IMR-90 (cell line): ENCODE measurements around the gene GRIK3. TPM values are rescaled to one million over a fixed set of nuclear protein-coding genes. Genes with fewer than 3 reads are reported as not detected.

ENCODE experiments used
- ATAC-seq: fragments of 200-7000 bp; cut with Tn5 transposase; 2 replicates; pipeline ENCODE4 v1.9.1; 2020; ENCODE audit warnings: low read depth, mild to moderate bottlenecking, moderate library complexity
- BruUV-seq: library from RNA; stranded (reverse); fragments of 400-500 nt; replicated peaks from 2 replicates; lab custom pipeline; 2021; lab: Mats Ljungman, UMichigan
- CTCF ChIA-PET: fragments of 300-600 bp; formaldehyde crosslinking; extraction: SDS; loops from one replicate; lab custom pipeline; 2021; ENCODE audit warnings: antibody characterized with exemption; lab: Yijun Ruan, JAX
- POLR2A ChIA-PET: fragments of 300-600 bp; sonication (Branson Sonifier 250); formaldehyde crosslinking; loops from one replicate; lab custom pipeline; 2022; ENCODE audit warnings: antibody characterized with exemption; ENCODE audit not compliant: unreplicated experiment; lab: Charles Lee
- DNase-seq: peaks from one replicate; pipeline ENCODE4 v3.0.0; 2013
- H2AFZ ChIP-seq: replicated peaks from 2 replicates; pipeline ENCODE3; 2013; ENCODE audit warnings: low read length, mild to moderate bottlenecking; ENCODE audit not compliant: poor library complexity
- H2AK5ac ChIP-seq: 2 replicates; pipeline ENCODE4 v1.6.1; 2013; ENCODE audit warnings: low read depth, low read length, inconsistent platforms
- H2AK9ac ChIP-seq: replicated peaks from 2 replicates; pipeline ENCODE3; 2013; ENCODE audit warnings: mild to moderate bottlenecking, low read depth, low read length, moderate library complexity; ENCODE audit not compliant: poor library complexity
- H2BK120ac ChIP-seq: 2 replicates; pipeline ENCODE4 v1.6.1; 2013; ENCODE audit warnings: low read depth, low read length, inconsistent platforms
- H2BK15ac ChIP-seq: 3 replicates; pipeline ENCODE4 v1.6.1; 2013; ENCODE audit warnings: low read depth, low read length, inconsistent platforms
- H2BK20ac ChIP-seq: 2 replicates; pipeline ENCODE4 v1.6.1; 2013; ENCODE audit warnings: low read depth, mild to moderate bottlenecking, inconsistent platforms, low read length, moderate library complexity
- H2BK5ac ChIP-seq: 2 replicates; pipeline ENCODE4 v1.6.1; 2013; ENCODE audit warnings: mild to moderate bottlenecking, low read depth, low read length, inconsistent platforms; ENCODE audit not compliant: poor library complexity, severe bottlenecking
- H3K14ac ChIP-seq: replicated peaks from 2 replicates; pipeline ENCODE4 v1.6.1; 2013; ENCODE audit warnings: low read depth, low read length, inconsistent platforms
- H3K18ac ChIP-seq: 2 replicates; pipeline ENCODE4 v1.6.1; 2013; ENCODE audit warnings: low read depth, low read length, control low read depth
- H3K23ac ChIP-seq: 2 replicates; pipeline ENCODE4 v1.6.1; 2013; ENCODE audit warnings: low read depth, low read length, inconsistent platforms
- H3K27ac ChIP-seq: 2 replicates; pipeline ENCODE4 v1.5.1; 2013; ENCODE audit warnings: mild to moderate bottlenecking, control low read depth, low read length; ENCODE audit not compliant: insufficient read depth
- H3K27me3 ChIP-seq: 2 replicates; pipeline ENCODE4 v1.6.1; 2013; ENCODE audit warnings: low read length; ENCODE audit not compliant: control insufficient read depth, insufficient read depth
- H3K36me3 ChIP-seq: 2 replicates; pipeline ENCODE4 v1.6.1; 2013; ENCODE audit warnings: low read length, mixed read lengths; ENCODE audit not compliant: control insufficient read depth, insufficient read depth
- H3K4ac ChIP-seq: 2 replicates; pipeline ENCODE4 v1.6.1; 2013; ENCODE audit warnings: low read depth, low read length, inconsistent platforms
- H3K4me1 ChIP-seq: 2 replicates; pipeline ENCODE4 v1.6.1; 2013; ENCODE audit warnings: low read length, mixed read lengths; ENCODE audit not compliant: control insufficient read depth, insufficient read depth
- H3K4me2 ChIP-seq: 2 replicates; pipeline ENCODE4 v1.6.1; 2013; ENCODE audit warnings: low read depth, mild to moderate bottlenecking, control low read depth, low read length, moderate library complexity
- H3K4me3 ChIP-seq: 2 replicates; pipeline ENCODE4 v1.5.1; 2013; ENCODE audit warnings: low read depth, mild to moderate bottlenecking, control low read depth, low read length, moderate library complexity; ENCODE audit not compliant: insufficient read depth
- H3K56ac ChIP-seq: 2 replicates; pipeline ENCODE4 v1.6.1; 2013; ENCODE audit warnings: low read length, inconsistent platforms; ENCODE audit not compliant: insufficient read depth; ENCODE audit errors: extremely low read depth
- H3K79me1 ChIP-seq, 2 experiments: 2 replicates each; pipeline ENCODE4 v1.6.1; 2013; ENCODE audit warnings: low read length in 2 of 2, inconsistent platforms in 1 of 2, low read depth in 1 of 2
- H3K9ac ChIP-seq: 2 replicates; pipeline ENCODE4 v1.6.1; 2013; ENCODE audit warnings: low read depth, low read length, control low read depth
- H3K9me1 ChIP-seq: 2 replicates; pipeline ENCODE4 v1.6.1; 2013; ENCODE audit warnings: low read length, inconsistent platforms; ENCODE audit not compliant: insufficient read depth
- H3K9me3 ChIP-seq: 2 replicates; pipeline ENCODE4 v1.6.1; 2013; ENCODE audit warnings: low read length; ENCODE audit not compliant: control insufficient read depth, insufficient read depth
- H4K20me1 ChIP-seq: 2 replicates; pipeline ENCODE4 v1.6.1; 2013; ENCODE audit warnings: low read length, inconsistent platforms; ENCODE audit not compliant: insufficient read depth
- H4K5ac ChIP-seq: 2 replicates; pipeline ENCODE4 v1.6.1; 2013; ENCODE audit warnings: mild to moderate bottlenecking, low read depth, low read length, control low read depth
- H4K8ac ChIP-seq, 2 experiments: 2 replicates each; pipeline ENCODE4 v1.6.1; 2013; ENCODE audit warnings: low read depth in 2 of 2, low read length in 2 of 2, control low read depth in 1 of 2, inconsistent platforms in 1 of 2
- H4K91ac ChIP-seq: 2 replicates; pipeline ENCODE4 v1.6.1; 2013; ENCODE audit warnings: low read depth, low read length, inconsistent platforms; ENCODE audit not compliant: insufficient read depth
- CEBPB ChIP-seq: IDR thresholded peaks from 2 replicates; pipeline ENCODE4 v1.6.1; 2012; ENCODE audit warnings: low read depth, low read length, improper control_type of control experiment
- CHD1 ChIP-seq: IDR thresholded peaks from 2 replicates; pipeline ENCODE4 v1.6.1; 2012; ENCODE audit warnings: low read depth, low read length, improper control_type of control experiment
- CTCF ChIP-seq: conservative IDR thresholded peaks from 2 replicates; pipeline ENCODE4 v1.5.1; 2012; ENCODE audit warnings: mild to moderate bottlenecking, low read depth, low read length, improper control_type of control experiment
- FOS ChIP-seq: fragments of 150-350 bp; IDR thresholded peaks from 2 replicates; pipeline ENCODE4 v1.6.1; 2016; ENCODE audit warnings: low read depth, low read length
- MAFK ChIP-seq: IDR thresholded peaks from 2 replicates; pipeline ENCODE4 v1.6.1; 2012; ENCODE audit warnings: low read depth, low read length, improper control_type of control experiment
- MAZ ChIP-seq: IDR thresholded peaks from 2 replicates; pipeline ENCODE4 v1.6.1; 2012; ENCODE audit warnings: low read depth, mild to moderate bottlenecking, low read length, improper control_type of control experiment, moderate library complexity, borderline replicate concordance
- NFE2L2 ChIP-seq: fragments of 150-350 bp; IDR thresholded peaks from 2 replicates; pipeline ENCODE4 v1.6.1; 2016; ENCODE audit warnings: low read depth, mild to moderate bottlenecking, low read length
- POLR2A ChIP-seq: IDR thresholded peaks from 2 replicates; pipeline ENCODE4 v1.6.1; 2012; ENCODE audit warnings: mild to moderate bottlenecking, low read depth, low read length
- RAD21 ChIP-seq: IDR thresholded peaks from 2 replicates; pipeline ENCODE4 v1.6.1; 2012; ENCODE audit warnings: low read length, improper control_type of control experiment
- RFX5 ChIP-seq: IDR thresholded peaks from 2 replicates; pipeline ENCODE4 v1.8.0; 2012; ENCODE audit warnings: low read depth, mild to moderate bottlenecking, low read length, moderate library complexity
- SMC3 ChIP-seq: fragments of 150-350 bp; IDR thresholded peaks from 2 replicates; pipeline ENCODE4 v1.6.1; 2016; ENCODE audit warnings: low read depth, mild to moderate bottlenecking, antibody characterized with exemption, low read length, moderate library complexity
- WGBS, 2 experiments: methylation state at CpG; one replicate each; pipeline versions ENCODE4 v1.1.5 to v1.1.7; 2013; ENCODE audit warnings: missing lambda C conversion rate in 2 of 2; ENCODE audit not compliant: insufficient read length in 1 of 2; ENCODE audit errors: extremely low coverage in 2 of 2; 5-methylcytosine and 5-hydroxymethylcytosine counted together
- dilution Hi-C: fragments of 300-500 bp; cut with HindIII; formaldehyde crosslinking; loops from one replicate; pipeline ENCODE4 v1.14.3; 2018; ENCODE audit warnings: low sequenced_read_pairs; ENCODE audit not compliant: unreplicated experiment
- in situ Hi-C: fragments of 300-500 bp; cut with MboI; formaldehyde crosslinking; loops from 3 replicates; pipeline ENCODE4 v1.14.3; 2019; ENCODE audit warnings: low sequenced_read_pairs, inconsistent platforms, mixed read lengths
- intact Hi-C: fragments of 100-400 bp; cut with micrococcal nuclease; formaldehyde crosslinking; loops from 2 replicates; pipeline ENCODE4 v1.10.0; 2022
- polyA plus RNA-seq, 3 experiments: library from polyadenylated mRNA; depleted of rRNA; stranded (reverse); fragments of >200 nt; gene quantifications; 2 replicates each; pipeline ENCODE4 v1.2.3, GENCODE V29; 2012; ENCODE audit warnings: low replicate concordance in 1 of 3
- total RNA-seq: library from RNA; depleted of rRNA; stranded (reverse); fragments of >200 nt; gene quantifications from 2 replicates; pipeline ENCODE4 v1.2.3, GENCODE V29; 2012
- TF ChIP-seq, protein P1 (sequence below): fragments of 150-350 bp; IDR thresholded peaks from 2 replicates; pipeline ENCODE4 v1.6.1; 2016; ENCODE audit warnings: low read depth, mild to moderate bottlenecking, low read length, moderate library complexity, borderline replicate concordance
- TF ChIP-seq, protein P2 (sequence below): fragments of 150-350 bp; IDR thresholded peaks from 2 replicates; pipeline ENCODE4 v1.6.1; 2017; ENCODE audit warnings: mild to moderate bottlenecking, antibody characterized with exemption, low read length, low read depth

GRIK3 gene
- total and polyA plus RNA-seq, 2 of the 4 experiments (the other 2 are of a cell fraction) = not detected

GRCh38 chr1:36883315-36883949, 150.9 kb downstream of the GRIK3 start:
- Histone ChIP-seq H3K4me1 (no peaks in the 10 kb centered on the region), H2AK5ac (no peak overlapping the region), H3K9me1 (no peaks in the 10 kb centered on the region; the same call in 1 of the 2 replicates), H3K27ac (no peak overlapping the region), H3K9ac (no peak overlapping the region), H3K9me3 (no peaks in the 10 kb centered on the region), H2AFZ (no peak overlapping the region), H2BK120ac (no peak overlapping the region), H3K23ac (no peak overlapping the region), H3K27me3 (no peaks in the 10 kb centered on the region), H4K91ac (no peak overlapping the region), H3K4ac (no peak overlapping the region), H2BK20ac (no peak overlapping the region), H4K20me1 (no peaks in the 10 kb centered on the region), H3K56ac (no peak overlapping the region), H3K4me3 (no peak overlapping the region), H3K79me1 (no peaks in the 10 kb centered on the region), H3K4me2 (no peak overlapping the region), H3K18ac (no peak overlapping the region), H3K36me3 (no peaks in the 10 kb centered on the region), H2BK5ac (no peak overlapping the region), H2BK15ac (no peak overlapping the region), H3K14ac (no peak overlapping the region), H4K5ac (no peak overlapping the region), H4K8ac (no peak overlapping the region), H2AK9ac (no peak overlapping the region)
- ChIA-PET CTCF (no interaction called here), POLR2A (no interaction called here)
- dilution Hi-C loops (no loop called here), intact Hi-C loops (no loop called here), in situ Hi-C loops (no loop called here)
- ATAC-seq (no peak), DNase-seq (no peak)
- WGBS, 2 experiments = 20% methylated on average over 1 of the region's 3 CpGs; no CpG with 5 or more reads in 1 of the 2 experiments
- no TSS peak for BruUV-seq
- TF ChIP-seq RFX5 (no peak), CTCF (no peak), CEBPB (no peak), SMC3 (no peak), CHD1 (no peak), NFE2L2 (no peak), RAD21 (no peak), MAFK (no peak), FOS (no peak), MAZ (no peak), POLR2A (no peak)
- TF ChIP-seq, protein P1, sequence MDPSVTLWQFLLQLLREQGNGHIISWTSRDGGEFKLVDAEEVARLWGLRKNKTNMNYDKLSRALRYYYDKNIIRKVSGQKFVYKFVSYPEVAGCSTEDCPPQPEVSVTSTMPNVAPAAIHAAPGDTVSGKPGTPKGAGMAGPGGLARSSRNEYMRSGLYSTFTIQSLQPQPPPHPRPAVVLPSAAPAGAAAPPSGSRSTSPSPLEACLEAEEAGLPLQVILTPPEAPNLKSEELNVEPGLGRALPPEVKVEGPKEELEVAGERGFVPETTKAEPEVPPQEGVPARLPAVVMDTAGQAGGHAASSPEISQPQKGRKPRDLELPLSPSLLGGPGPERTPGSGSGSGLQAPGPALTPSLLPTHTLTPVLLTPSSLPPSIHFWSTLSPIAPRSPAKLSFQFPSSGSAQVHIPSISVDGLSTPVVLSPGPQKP = no peak
- TF ChIP-seq, protein P2, sequence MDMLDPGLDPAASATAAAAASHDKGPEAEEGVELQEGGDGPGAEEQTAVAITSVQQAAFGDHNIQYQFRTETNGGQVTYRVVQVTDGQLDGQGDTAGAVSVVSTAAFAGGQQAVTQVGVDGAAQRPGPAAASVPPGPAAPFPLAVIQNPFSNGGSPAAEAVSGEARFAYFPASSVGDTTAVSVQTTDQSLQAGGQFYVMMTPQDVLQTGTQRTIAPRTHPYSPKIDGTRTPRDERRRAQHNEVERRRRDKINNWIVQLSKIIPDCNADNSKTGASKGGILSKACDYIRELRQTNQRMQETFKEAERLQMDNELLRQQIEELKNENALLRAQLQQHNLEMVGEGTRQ = no peak
